H1 (cell line): ENCODE results near the gene C17orf107. TPM values are rescaled to one million over a fixed set of nuclear protein-coding genes. Genes with fewer than 3 reads are reported as not detected.
A peak's percentile ranks its signal among the peaks of the same experiment; 100 is the strongest.

Experiments
- ASH2L ChIP-seq: fragments of 200-600, 300-600 bp; sonication (generic); IDR thresholded peaks from one replicate; pipeline ENCODE4 v1.7.1; 2017; ENCODE audit warnings: low read length
- CREB1 ChIP-seq: IDR thresholded peaks from 2 replicates; pipeline ENCODE4 v1.6.1; 2012; ENCODE audit warnings: inconsistent platforms
- EGR1 ChIP-seq: IDR thresholded peaks from 2 replicates; pipeline ENCODE4 v1.6.1; 2011; ENCODE audit warnings: low read depth, low read length, borderline replicate concordance
- FOSL1 ChIP-seq: IDR thresholded peaks from 2 replicates; pipeline ENCODE4 v1.6.1; 2011; ENCODE audit warnings: mild to moderate bottlenecking, low read depth, low read length, moderate library complexity; ENCODE audit not compliant: insufficient read depth
- KDM4A ChIP-seq: IDR thresholded peaks from one replicate; pipeline ENCODE4 v1.7.1; 2012; ENCODE audit warnings: low read depth, mild to moderate bottlenecking, moderate library complexity, low read length, inconsistent platforms; ENCODE audit not compliant: severe bottlenecking
- NANOG ChIP-seq: IDR thresholded peaks from 2 replicates; pipeline ENCODE4 v1.6.1; 2011; ENCODE audit warnings: low read length, low read depth, mild to moderate bottlenecking, inconsistent platforms; ENCODE audit not compliant: insufficient read depth, poor library complexity, severe bottlenecking
- PHF8 ChIP-seq: fragments of 200-600 bp; sonication (generic); conservative IDR thresholded peaks from 2 replicates; pipeline ENCODE4 v1.7.1; 2012; ENCODE audit warnings: low read depth, mild to moderate bottlenecking, inconsistent platforms, low read length, moderate library complexity
- SP4 ChIP-seq: IDR thresholded peaks from 2 replicates; pipeline ENCODE4 v1.6.1; 2012; ENCODE audit warnings: low read length, inconsistent platforms
- TAF7 ChIP-seq: optimal IDR thresholded peaks from 2 replicates; pipeline ENCODE3; 2011; ENCODE audit warnings: low read depth, mild to moderate bottlenecking, inconsistent platforms, low read length, moderate library complexity, borderline replicate concordance
- TEAD4 ChIP-seq: IDR thresholded peaks from 2 replicates; pipeline ENCODE4 v1.6.1; 2012; ENCODE audit warnings: low read depth, low read length, inconsistent platforms, mixed read lengths
- polyA plus RNA-seq, 7 experiments: library from polyadenylated mRNA; depleted of rRNA in 3 of 7; stranded (reverse) in 5 of 7; unstranded in 2 of 7; fragments of >200 nt in 5 of 7; fragments of 200-250 nt in 2 of 7; gene quantifications; 1 replicate in 5 of 7; 2 replicates in 1 of 7; 4 replicates in 1 of 7; pipeline versions ENCODE4 v1.2.1 to v1.2.3, GENCODE V29; 2011 to 2013; ENCODE audit warnings: missing spikeins in 2 of 7, mixed read lengths in 2 of 7
- total RNA-seq: library from RNA; stranded (reverse); fragmentation: NEBNext Ultra II Directional; extraction: Animal tissue kit (Norgen Biotek cat#: 25700); gene quantifications from 2 replicates; pipeline ENCODE4 v1.2.1, GENCODE V29; 2021
- TF ChIP-seq, protein P1 (sequence below): IDR thresholded peaks from 2 replicates; pipeline ENCODE4 v1.6.1; 2012; ENCODE audit warnings: inconsistent platforms

The C17orf107 gene
- total and polyA plus RNA-seq, 2 of the 8 experiments (the other 6 are each of a cell fraction or from before 2014, with no cell fraction given) = 0.39 to 0.45 TPM

DNA sequence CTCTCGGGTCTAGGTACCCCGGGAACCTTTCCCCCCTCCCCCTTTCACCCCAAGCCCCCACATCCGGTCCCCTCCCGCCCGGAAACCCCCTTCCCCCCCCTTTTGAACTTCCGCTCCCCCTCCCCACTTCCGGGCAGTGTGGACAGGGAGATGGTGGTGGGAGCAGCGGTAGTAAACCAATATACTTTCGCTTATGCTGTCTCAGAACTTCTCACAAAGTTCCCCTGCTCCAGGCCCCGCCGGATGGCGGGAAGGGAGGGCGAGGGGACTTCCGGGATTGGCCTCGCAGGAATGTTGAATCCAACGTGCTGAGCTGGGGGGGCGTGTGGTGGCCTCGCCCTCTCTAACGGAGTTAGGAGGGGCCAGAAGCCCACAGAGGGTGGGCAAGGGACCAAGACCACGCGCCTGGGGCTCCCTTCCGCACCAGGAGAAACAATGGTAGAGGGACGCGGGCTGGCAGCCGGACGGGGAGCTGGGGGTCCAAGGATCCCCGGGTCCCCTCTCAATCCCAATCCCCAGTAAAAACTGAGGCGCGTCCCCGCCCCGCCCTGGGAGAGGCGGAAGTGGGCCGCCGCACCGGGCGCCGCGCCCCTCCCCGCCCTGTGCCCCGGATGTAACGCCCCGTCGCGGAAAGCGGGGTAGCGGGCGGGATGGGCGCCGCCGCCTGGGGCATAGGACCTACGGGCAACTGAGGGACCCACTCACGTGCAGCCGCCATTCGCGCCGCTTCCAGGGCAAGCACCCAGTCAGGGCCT, 48.3 kb downstream of the C17orf107 start (continued):
- TF ChIP-seq SP4 = 0 out of 2 replicates have a peak, but pooled peaks have one; percentile 25
- peak; percentile 17; the same call in 1 of the 2 replicates for TF ChIP-seq PHF8
- peak; percentile 42 for TF ChIP-seq TAF7
- no peak for TF ChIP-seq NANOG
- peak; percentile 36 for TF ChIP-seq ASH2L
- TF ChIP-seq FOSL1 = no peak
- peak; percentile 56; the same call in 1 of the 2 replicates for TF ChIP-seq TEAD4
- TF ChIP-seq, protein P1, sequence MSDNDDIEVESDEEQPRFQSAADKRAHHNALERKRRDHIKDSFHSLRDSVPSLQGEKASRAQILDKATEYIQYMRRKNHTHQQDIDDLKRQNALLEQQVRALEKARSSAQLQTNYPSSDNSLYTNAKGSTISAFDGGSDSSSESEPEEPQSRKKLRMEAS = 0 out of 2 replicates have a peak, but pooled peaks have one; percentile 29
- TF ChIP-seq KDM4A = peak; percentile 24
- no peak; the same call in 1 of the 2 replicates for TF ChIP-seq CREB1
- 0 out of 2 replicates have a peak, but pooled peaks have one; percentile 31 for TF ChIP-seq EGR1
